ENCODE results near the gene NETO1. TPM values are rescaled to one million over a fixed set of nuclear protein-coding genes. Genes with fewer than 3 reads are reported as not detected.

NETO1 gene
- polyA plus RNA-seq, 1 donor (not counting 4 experiments of a cell fraction or from before 2014, with no cell fraction given) = 19.2 TPM

DNA sequence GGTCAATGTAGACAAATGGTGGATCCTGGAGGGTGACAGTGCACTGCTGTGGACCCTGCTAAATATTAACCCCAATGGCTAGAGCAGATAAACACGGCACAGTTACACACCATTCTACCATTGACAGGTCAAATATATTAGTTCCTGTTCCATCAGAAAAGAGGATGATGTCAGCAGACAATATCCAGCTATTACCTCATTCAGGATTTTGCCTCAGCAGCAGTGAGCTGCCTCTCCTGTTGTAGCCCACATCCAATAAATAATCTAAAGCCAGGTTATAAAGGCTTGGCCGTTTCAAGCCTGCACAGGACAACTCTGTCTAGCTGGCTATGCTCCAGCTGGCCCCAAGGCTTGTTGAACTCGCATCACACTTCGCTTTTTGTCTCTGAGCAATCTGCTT lies 31.6 kb upstream of the NETO1 start:
- H3K79me2 ChIP-seq (ENCODE audit: control insufficient read depth, insufficient read depth, low read length) = no peaks in the 10 kb centered on the region
- no peaks in the 10 kb centered on the region for H3K36me3 ChIP-seq (ENCODE audit: control insufficient read depth in 2 of 2, extremely low read depth in 1 of 2, insufficient read depth in 2 of 2, low read length in 2 of 2)
- H3K9me1 ChIP-seq (ENCODE audit: control insufficient read depth, extremely low read depth, insufficient read depth, low read length) = no peaks in the 10 kb centered on the region
- no peak overlapping the region for H3K4me3 ChIP-seq (ENCODE audit: control insufficient read depth in 2 of 3, extremely low read depth in 1 of 3, insufficient read depth in 2 of 3, low read depth in 1 of 3, low read length in 3 of 3)
- FAIRE-seq = no peak
- H3K4me1 ChIP-seq (ENCODE audit: control insufficient read depth, extremely low read depth, insufficient read depth, low read length) = no peaks in the 10 kb centered on the region
- H2AFZ ChIP-seq (ENCODE audit: control insufficient read depth, low read length) = no peak overlapping the region
- no peaks in the 10 kb centered on the region for H3K27me3 ChIP-seq (ENCODE audit: control insufficient read depth, extremely low read depth, insufficient read depth, low read length)
- no peaks in the 10 kb centered on the region for H4K20me1 ChIP-seq (ENCODE audit: control insufficient read depth, extremely low read depth, insufficient read depth, low read length)
- dilution Hi-C loops (cut with MboI; ENCODE audit: extremely low pct_ligation_motif_present, low sequenced_read_pairs) = no loop called here
- no peak overlapping the region for H3K27ac ChIP-seq (ENCODE audit: control insufficient read depth, insufficient read depth, low read length)
- H3K9ac ChIP-seq (ENCODE audit: control insufficient read depth, extremely low read depth, insufficient read depth, low read length) = no peak overlapping the region
- no peaks in the 10 kb centered on the region for H3K9me3 ChIP-seq (ENCODE audit: control insufficient read depth, low read depth, low read length)
- H3K4me2 ChIP-seq (ENCODE audit: control insufficient read depth, extremely low read depth, insufficient read depth, low read depth, low read length) = no peak overlapping the region
- no peak for DNase-seq (ENCODE audit: low read depth, low spot score)
- TF ChIP-seq EZH2 (IDR thresholded peaks at IDR 0.05; ENCODE audit: low read length) (no peak), CTCF (optimal IDR thresholded peaks at IDR 0.05 in 1 of 3, IDR thresholded peaks at IDR 0.05 in 1 of 3, conservative IDR thresholded peaks at IDR 0.05 in 1 of 3; ENCODE audit: extremely low read depth in 1 of 3, insufficient read depth in 2 of 3, low read length in 3 of 3) (no peak)

- dilution Hi-C loops (cut with MboI; ENCODE audit: extremely low pct_ligation_motif_present, low sequenced_read_pairs) = no loop called here
- H3K4me1 ChIP-seq (ENCODE audit: control insufficient read depth, extremely low read depth, insufficient read depth, low read length) = no peaks in the 10 kb centered on the region
- no peaks in the 10 kb centered on the region for H3K79me2 ChIP-seq (ENCODE audit: control insufficient read depth, insufficient read depth, low read length)
- no peak overlapping the region for H3K27ac ChIP-seq (ENCODE audit: control insufficient read depth, insufficient read depth, low read length)
- no peaks in the 10 kb centered on the region for H3K9me3 ChIP-seq (ENCODE audit: control insufficient read depth, low read depth, low read length)
- DNase-seq (ENCODE audit: low read depth, low spot score) (no peak), FAIRE-seq (no peak)
- H3K9me1 ChIP-seq (ENCODE audit: control insufficient read depth, extremely low read depth, insufficient read depth, low read length) = no peaks in the 10 kb centered on the region
- H3K4me2 ChIP-seq (ENCODE audit: control insufficient read depth, extremely low read depth, insufficient read depth, low read depth, low read length) = no peak overlapping the region
- no peak overlapping the region for H3K9ac ChIP-seq (ENCODE audit: control insufficient read depth, extremely low read depth, insufficient read depth, low read length)
- H3K36me3 ChIP-seq (ENCODE audit: control insufficient read depth in 2 of 2, extremely low read depth in 1 of 2, insufficient read depth in 2 of 2, low read length in 2 of 2) = no peaks in the 10 kb centered on the region
- no peak overlapping the region for H2AFZ ChIP-seq (ENCODE audit: control insufficient read depth, low read length)
- H3K4me3 ChIP-seq (ENCODE audit: control insufficient read depth in 2 of 3, extremely low read depth in 1 of 3, insufficient read depth in 2 of 3, low read depth in 1 of 3, low read length in 3 of 3) = no peak overlapping the region
- no peak for TF ChIP-seq EZH2 (IDR thresholded peaks at IDR 0.05; ENCODE audit: low read length)
- no peak for TF ChIP-seq CTCF (optimal IDR thresholded peaks at IDR 0.05 in 1 of 3, IDR thresholded peaks at IDR 0.05 in 1 of 3, conservative IDR thresholded peaks at IDR 0.05 in 1 of 3; ENCODE audit: extremely low read depth in 1 of 3, insufficient read depth in 2 of 3, low read length in 3 of 3)
- H4K20me1 ChIP-seq (ENCODE audit: control insufficient read depth, extremely low read depth, insufficient read depth, low read length) = no peaks in the 10 kb centered on the region
- H3K27me3 ChIP-seq (ENCODE audit: control insufficient read depth, extremely low read depth, insufficient read depth, low read length) = no peaks in the 10 kb centered on the region
Observed at GRCh38 chr18:72898870-72899269, 31.1 kb upstream of the NETO1 start.
